T-helper 9 cell (primary cell): ENCODE measurements around the gene NFKBIE.

Experiments
- DNase-seq: peaks from one replicate; pipeline ENCODE4 v3.0.0-alpha.2; 2020

Gene NFKBIE

GRCh38 chr6:44224029-44224964, 41.1 kb downstream of the NFKBIE start:
- no peak for DNase-seq

DNA sequence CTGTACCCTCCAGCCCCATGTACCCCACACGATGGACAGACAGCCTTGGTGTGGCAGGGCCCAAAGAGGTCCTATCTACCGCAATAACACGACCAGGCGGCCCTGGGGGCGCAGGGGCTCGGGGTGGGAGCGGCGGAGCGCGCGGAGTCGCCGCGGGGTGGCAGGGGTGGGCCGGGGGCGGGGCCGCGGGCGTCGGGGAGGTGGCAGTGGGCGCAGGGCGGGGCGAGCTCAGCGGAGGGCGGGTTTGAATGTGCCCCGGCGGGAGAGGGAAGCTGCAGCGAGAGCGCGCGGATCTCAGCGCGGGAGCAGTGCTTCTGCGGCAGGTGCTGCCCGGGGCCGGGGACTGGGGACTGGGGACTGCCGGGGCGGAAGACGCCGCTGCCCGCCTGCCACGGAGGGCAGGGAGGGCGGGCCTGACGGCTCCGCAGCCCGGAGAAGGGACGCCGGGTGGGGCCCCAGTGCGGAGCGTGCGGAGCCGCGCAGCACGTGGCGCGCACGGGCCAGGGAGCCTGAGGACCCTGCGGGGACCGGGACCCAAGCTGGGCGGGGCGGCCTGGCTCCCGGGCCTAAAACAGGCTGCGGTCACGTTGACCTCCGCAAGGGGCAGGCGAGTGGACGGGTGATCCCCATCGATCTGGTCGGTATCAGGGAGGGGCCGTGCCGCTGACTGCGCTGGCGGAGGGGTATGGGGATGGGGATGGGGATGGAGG, 41.9 kb downstream of the NFKBIE start, which contains the start of gene SLC29A1:
SLC29A1 (plus strand) TSS at position 277 of the 710 bp plus-strand sequence. CDS start 3,719 bp downstream, outside the sequence.
- DNase-seq = peak; percentile 82

DNA sequence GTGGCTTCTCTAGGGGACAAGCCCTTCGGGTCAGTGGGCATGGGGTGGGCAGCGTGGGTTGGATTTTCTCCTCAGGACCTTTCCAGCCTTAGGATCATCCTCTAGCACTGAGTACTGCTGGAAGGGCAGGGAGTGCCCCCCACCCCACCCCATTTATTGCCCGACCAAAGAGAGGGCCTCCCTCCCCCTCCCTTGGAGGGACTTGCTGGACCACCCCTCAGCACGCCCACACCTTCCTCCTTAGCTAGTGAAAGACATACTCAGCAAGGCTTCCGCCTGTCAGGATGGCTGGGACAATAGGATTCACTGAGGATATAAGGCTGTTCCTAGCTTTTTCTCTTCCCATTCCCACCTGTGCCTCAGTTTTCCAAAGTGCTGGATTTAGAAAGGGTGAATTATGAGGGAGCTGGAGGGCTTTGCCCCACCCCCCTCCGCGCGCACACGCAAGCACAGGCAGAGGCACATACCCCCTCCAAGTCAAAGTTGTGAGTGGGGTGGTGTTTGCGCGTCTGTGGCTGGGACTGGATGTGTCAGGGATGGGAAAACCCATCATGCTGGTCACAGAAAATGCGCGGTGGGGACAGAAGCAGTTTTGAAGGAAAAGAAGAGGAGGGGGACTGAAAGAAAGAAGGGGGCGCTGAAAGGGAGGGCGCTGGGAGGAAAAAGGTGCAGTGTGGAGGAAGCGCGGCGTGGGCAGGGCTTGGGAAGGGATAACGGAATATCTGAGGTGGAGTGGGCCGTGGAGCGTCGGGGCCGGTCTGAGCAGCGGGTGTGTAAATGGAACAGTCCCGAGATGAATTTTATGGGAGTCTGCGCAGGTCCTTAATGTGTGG, 42.6 kb downstream of the NFKBIE start:
- no peak for DNase-seq

- no peak for DNase-seq
Observed at GRCh38 chr6:44221961-44222335, 43.4 kb downstream of the NFKBIE start.

- peak; percentile 60 for DNase-seq
Observed at GRCh38 chr6:44221291-44221960, 43.9 kb downstream of the NFKBIE start.

DNA sequence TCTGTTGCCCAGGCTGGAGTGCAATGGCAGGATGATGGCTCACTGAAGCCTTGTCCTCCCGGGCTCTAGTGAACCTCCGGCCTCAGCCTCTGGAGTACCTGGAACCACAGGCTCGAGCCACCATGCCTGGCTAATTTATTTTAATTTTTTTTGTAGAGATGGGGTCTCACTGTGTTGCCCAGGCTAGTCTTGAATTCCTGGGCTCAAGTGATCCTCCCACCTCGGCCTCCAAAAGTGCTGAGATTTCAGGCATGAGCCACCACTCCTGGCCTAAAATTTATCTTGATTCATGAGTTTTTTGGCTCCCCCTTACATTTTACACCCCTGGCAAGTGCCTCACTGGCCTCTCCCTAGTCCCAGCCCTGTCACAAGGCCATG, 44.4 kb downstream of the NFKBIE start:
- DNase-seq = no peak

DNA sequence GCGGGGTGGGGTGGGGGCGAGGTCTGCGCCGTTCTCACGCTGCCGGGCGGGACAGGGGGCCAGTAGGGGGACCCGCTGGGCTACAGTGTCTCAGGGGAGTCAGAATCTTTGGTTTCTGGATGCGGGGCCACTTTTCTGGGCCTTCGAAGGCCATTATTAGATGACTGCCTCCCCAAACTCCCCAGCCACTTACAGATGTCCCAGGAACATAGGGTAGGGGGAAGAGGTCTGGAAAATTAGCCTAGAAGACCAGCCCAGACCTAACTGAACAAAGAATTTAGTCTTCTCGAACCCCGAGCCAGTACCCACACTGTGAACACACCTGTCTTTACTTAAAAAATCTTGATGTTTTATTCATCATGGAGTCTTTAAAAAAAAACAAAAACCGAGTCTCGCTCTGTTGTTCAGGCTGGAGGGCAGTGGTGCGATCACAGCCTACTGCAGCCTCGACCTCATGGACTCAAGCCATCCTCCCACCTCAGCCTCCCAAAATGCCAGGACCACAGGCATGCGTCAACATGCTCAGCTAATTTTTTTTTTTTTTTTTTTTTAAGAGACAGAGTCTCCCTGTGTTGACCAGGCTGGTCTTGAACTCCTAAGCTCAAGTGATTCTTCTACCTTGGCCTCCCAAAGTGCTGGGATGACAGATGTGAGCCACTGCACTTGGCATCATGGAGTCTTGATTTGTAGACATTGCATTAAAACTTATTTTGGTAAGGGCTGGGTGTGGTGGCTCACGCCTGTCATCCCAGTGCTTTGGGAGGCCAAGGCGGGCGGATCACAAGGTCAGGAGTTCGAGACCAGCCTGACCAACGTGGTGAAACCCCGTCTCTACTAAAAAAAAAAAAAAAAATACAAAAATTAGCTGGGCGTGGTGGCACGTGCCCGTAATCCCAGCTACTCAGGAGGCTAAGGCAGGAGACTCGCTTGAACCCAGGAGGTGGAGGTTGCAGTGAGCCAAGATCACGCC, 45.3 kb downstream of the NFKBIE start:
- DNase-seq = no peak

DNA sequence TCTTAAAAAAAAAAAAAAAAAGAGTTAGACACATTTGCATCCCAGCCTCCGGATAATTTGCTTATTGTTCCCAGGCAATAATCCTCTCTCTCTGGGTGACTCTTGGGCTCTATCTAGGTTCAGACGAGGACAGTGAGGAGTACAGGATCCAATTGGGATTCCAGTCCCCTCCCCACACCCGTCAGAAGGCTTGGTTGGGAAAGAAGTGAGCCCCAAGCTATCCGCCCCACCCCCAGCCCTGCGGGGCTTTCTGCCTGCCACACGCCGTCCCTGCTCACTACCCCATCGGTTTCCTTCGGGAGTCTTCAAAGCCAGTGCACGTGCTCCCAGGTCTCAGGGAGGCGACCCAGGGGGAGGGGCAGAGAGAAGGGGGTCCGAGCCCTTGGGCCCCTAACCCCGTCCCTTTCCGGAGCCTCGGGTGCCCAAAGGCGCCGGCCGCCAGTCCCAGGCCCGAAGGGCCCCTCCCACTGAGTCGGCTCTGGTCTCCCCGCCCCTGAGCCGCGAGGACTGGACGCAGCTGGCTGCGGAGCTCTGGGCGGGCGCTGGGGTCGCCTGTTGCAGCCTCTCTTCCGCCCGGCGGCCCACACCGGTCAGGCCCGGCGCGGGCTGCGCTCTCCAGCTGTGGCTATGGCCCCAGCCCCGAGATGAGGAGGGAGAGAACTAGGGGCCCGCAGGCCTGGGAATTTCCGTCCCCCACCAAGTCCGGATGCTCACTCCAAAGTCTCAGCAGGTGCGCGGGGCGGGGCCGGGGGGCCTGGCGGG, 46.1 kb downstream of the NFKBIE start:
- no peak for DNase-seq

DNA sequence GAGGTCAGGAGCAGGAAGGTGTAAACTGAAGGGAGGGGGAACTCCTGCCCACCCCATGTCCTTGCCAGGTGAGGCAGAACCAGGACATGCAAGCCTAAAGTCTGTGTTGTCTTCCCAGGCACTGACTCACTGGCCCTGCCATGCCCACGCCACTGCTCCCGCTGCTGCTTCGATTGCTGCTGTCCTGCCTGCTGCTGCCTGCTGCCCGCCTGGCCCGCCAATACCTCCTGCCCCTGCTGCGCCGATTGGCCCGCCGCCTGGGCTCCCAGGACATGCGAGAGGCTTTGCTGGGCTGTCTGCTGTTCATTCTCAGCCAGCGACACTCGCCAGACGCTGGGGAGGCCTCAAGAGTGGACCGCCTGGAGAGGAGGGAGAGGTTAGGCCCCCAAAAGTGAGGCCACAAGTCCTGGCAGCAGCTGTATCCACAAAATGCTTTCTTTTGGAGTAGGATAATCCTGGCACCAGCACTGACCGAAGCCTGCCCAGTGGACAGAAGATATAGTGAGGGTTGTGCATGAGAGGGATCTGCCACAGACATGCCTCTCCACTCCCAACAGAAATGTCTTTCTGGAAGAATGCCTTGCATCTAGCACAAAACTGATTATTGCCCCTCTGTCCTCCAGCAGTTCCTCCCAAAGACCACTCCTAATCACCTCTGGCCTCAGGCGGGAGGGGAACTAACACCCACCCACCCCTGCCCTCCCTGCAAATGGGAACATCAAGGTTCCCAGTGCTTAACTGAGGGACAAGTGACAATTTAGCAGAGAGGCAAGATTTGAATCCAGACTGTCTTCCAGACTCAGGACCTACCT, 47.8 kb downstream of the NFKBIE start:
- DNase-seq = no peak

- no peak for DNase-seq
Observed at GRCh38 chr6:44216677-44217331, 48.5 kb downstream of the NFKBIE start, which contains the start of gene MYMX. MYMX (plus strand) TSS chr6:44216926; CDS start chr6:44217472, 546 bp downstream.

GRCh38 chr6:44214307-44214706, 51.0 kb downstream of the NFKBIE start:
- DNase-seq = no peak

GRCh38 chr6:44211284-44211683, 54.1 kb downstream of the NFKBIE start:
- DNase-seq = no peak
